ENCODE results near the gene ANKRD13A.

- TF ChIP-seq CTCF (IDR thresholded peaks at IDR 0.05; ENCODE audit: low read depth, low read length) (no peak), POLR2A (IDR thresholded peaks at IDR 0.05; ENCODE audit: extremely low read depth, insufficient read length) (no peak), MYC (IDR thresholded peaks at IDR 0.05; ENCODE audit: low read depth, low read length) (no peak)
These were observed 34.7 kb downstream of the ANKRD13A start for GRCh38 chr12:110033888-110034287.
